ENCODE results near the gene CHDH.

CHDH gene

GRCh38 chr3:53803124-53803815 lies 42.9 kb downstream of the CHDH start:
- no peaks in the 10 kb centered on the region for H3K36me3 ChIP-seq (ENCODE audit: low read depth)
- DNase-seq (ENCODE audit: low spot score) (no peak), ATAC-seq (ENCODE audit: low read depth) (no peak)
- H3K4me3 ChIP-seq (ENCODE audit: severe bottlenecking), result no peak overlapping the region
- H3K27ac ChIP-seq (ENCODE audit: poor library complexity, severe bottlenecking), result no peak overlapping the region
- TF ChIP-seq, protein P1, sequence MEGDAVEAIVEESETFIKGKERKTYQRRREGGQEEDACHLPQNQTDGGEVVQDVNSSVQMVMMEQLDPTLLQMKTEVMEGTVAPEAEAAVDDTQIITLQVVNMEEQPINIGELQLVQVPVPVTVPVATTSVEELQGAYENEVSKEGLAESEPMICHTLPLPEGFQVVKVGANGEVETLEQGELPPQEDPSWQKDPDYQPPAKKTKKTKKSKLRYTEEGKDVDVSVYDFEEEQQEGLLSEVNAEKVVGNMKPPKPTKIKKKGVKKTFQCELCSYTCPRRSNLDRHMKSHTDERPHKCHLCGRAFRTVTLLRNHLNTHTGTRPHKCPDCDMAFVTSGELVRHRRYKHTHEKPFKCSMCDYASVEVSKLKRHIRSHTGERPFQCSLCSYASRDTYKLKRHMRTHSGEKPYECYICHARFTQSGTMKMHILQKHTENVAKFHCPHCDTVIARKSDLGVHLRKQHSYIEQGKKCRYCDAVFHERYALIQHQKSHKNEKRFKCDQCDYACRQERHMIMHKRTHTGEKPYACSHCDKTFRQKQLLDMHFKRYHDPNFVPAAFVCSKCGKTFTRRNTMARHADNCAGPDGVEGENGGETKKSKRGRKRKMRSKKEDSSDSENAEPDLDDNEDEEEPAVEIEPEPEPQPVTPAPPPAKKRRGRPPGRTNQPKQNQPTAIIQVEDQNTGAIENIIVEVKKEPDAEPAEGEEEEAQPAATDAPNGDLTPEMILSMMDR (IDR thresholded peaks at IDR 0.05; ENCODE audit: poor library complexity, severe bottlenecking), result no peak
- H3K27me3 ChIP-seq (ENCODE audit: insufficient read depth, poor library complexity, severe bottlenecking), result no peaks in the 10 kb centered on the region
- H3K4me1 ChIP-seq (ENCODE audit: insufficient read depth, poor library complexity, severe bottlenecking), result no peaks in the 10 kb centered on the region
- H3K9me3 ChIP-seq (ENCODE audit: severe bottlenecking), result no peaks in the 10 kb centered on the region

GRCh38 chr3:53802256-53802880 lies 43.9 kb downstream of the CHDH start:
- Histone ChIP-seq H3K4me3 (ENCODE audit: severe bottlenecking) (no peak overlapping the region), H3K27ac (ENCODE audit: poor library complexity, severe bottlenecking) (no peak overlapping the region), H3K4me1 (ENCODE audit: insufficient read depth, poor library complexity, severe bottlenecking) (no peaks in the 10 kb centered on the region), H3K27me3 (ENCODE audit: insufficient read depth, poor library complexity, severe bottlenecking) (no peaks in the 10 kb centered on the region), H3K9me3 (ENCODE audit: severe bottlenecking) (no peaks in the 10 kb centered on the region), H3K36me3 (ENCODE audit: low read depth) (no peaks in the 10 kb centered on the region)
- DNase-seq (ENCODE audit: low spot score), result no peak
- TF ChIP-seq, protein P1 (IDR thresholded peaks at IDR 0.05; ENCODE audit: poor library complexity, severe bottlenecking), result no peak
- ATAC-seq (ENCODE audit: low read depth), result no peak

GRCh38 chr3:53801319-53801718 lies 44.9 kb downstream of the CHDH start:
- DNase-seq (ENCODE audit: low spot score) (no peak), ATAC-seq (ENCODE audit: low read depth) (no peak)
- Histone ChIP-seq H3K27ac (ENCODE audit: poor library complexity, severe bottlenecking) (no peak overlapping the region), H3K36me3 (ENCODE audit: low read depth) (no peaks in the 10 kb centered on the region), H3K4me3 (ENCODE audit: severe bottlenecking) (no peak overlapping the region), H3K9me3 (ENCODE audit: severe bottlenecking) (no peaks in the 10 kb centered on the region), H3K4me1 (ENCODE audit: insufficient read depth, poor library complexity, severe bottlenecking) (no peaks in the 10 kb centered on the region), H3K27me3 (ENCODE audit: insufficient read depth, poor library complexity, severe bottlenecking) (no peaks in the 10 kb centered on the region)
- TF ChIP-seq, protein P1 (IDR thresholded peaks at IDR 0.05; ENCODE audit: poor library complexity, severe bottlenecking), result no peak

GRCh38 chr3:53800041-53800906 lies 45.9 kb downstream of the CHDH start:
- H3K27ac ChIP-seq (ENCODE audit: poor library complexity, severe bottlenecking), result no peak overlapping the region
- TF ChIP-seq, protein P1 (IDR thresholded peaks at IDR 0.05; ENCODE audit: poor library complexity, severe bottlenecking), result no peak
- ATAC-seq (ENCODE audit: low read depth), result no peak

More at GRCh38 chr3:53800041-53800906, 45.9 kb downstream of the CHDH start:
- Histone ChIP-seq H3K4me3 (ENCODE audit: severe bottlenecking) (no peak overlapping the region), H3K9me3 (ENCODE audit: severe bottlenecking) (no peaks in the 10 kb centered on the region), H3K27me3 (ENCODE audit: insufficient read depth, poor library complexity, severe bottlenecking) (no peaks in the 10 kb centered on the region), H3K4me1 (ENCODE audit: insufficient read depth, poor library complexity, severe bottlenecking) (no peaks in the 10 kb centered on the region), H3K36me3 (ENCODE audit: low read depth) (no peaks in the 10 kb centered on the region)
- DNase-seq (ENCODE audit: low spot score), result no peak
